DOHH2 (cell line): ENCODE measurements around the gene SDC1.

Experiments used
- H3F3A ChIP-seq: fragments of 200-600 bp; sonication (generic), shearing (Covaris generic); 2 replicates; pipeline ENCODE4 v1.6.0; 2016; ENCODE audit warnings: antibody characterized with exemption, mild to moderate bottlenecking; ENCODE audit not compliant: control insufficient read depth, insufficient read depth
- H3K27ac ChIP-seq: fragments of 200-600 bp; sonication (generic); 2 replicates; pipeline ENCODE4 v1.5.1; 2014; ENCODE audit warnings: low read depth, mild to moderate bottlenecking, low read length, moderate library complexity
- H3K27me3 ChIP-seq: fragments of 200-600 bp; sonication (generic); 2 replicates; pipeline ENCODE4 v1.6.1; 2014; ENCODE audit warnings: mild to moderate bottlenecking, low read length, mixed read lengths; ENCODE audit not compliant: control insufficient read depth
- H3K36me3 ChIP-seq: fragments of 200-600 bp; sonication (generic); 2 replicates; pipeline ENCODE4 v1.6.1; 2014; ENCODE audit warnings: mild to moderate bottlenecking, low read length, moderate library complexity, mixed read lengths; ENCODE audit not compliant: control insufficient read depth
- H3K4me1 ChIP-seq: fragments of 200-600 bp; sonication (generic); 2 replicates; pipeline ENCODE4 v1.6.1; 2014; ENCODE audit warnings: mild to moderate bottlenecking, low read length, mixed read lengths; ENCODE audit not compliant: control insufficient read depth
- H3K4me2 ChIP-seq: fragments of 200-600 bp; sonication (generic); 2 replicates; pipeline ENCODE4 v1.6.0; 2014; ENCODE audit warnings: mild to moderate bottlenecking, low read length, moderate library complexity
- H3K4me3 ChIP-seq: fragments of 200-600 bp; sonication (generic); 2 replicates; pipeline ENCODE4 v1.5.1; 2014; ENCODE audit warnings: mild to moderate bottlenecking, low read length, mixed read lengths
- H3K79me2 ChIP-seq: fragments of 200-600 bp; sonication (generic); 2 replicates; pipeline ENCODE4 v1.6.1; 2014; ENCODE audit warnings: mild to moderate bottlenecking, low read length, mixed read lengths; ENCODE audit not compliant: control insufficient read depth
- H3K9me2 ChIP-seq: fragments of 200-600 bp; sonication (generic); replicated peaks from 2 replicates; pipeline ENCODE4 v1.6.1; 2014; ENCODE audit warnings: mild to moderate bottlenecking, low read length, mixed read lengths; ENCODE audit not compliant: control insufficient read depth
- H3K9me3 ChIP-seq: fragments of 200-600 bp; sonication (generic); 2 replicates; pipeline ENCODE4 v1.6.1; 2014; ENCODE audit warnings: antibody characterized with exemption, low read length, mixed read lengths; ENCODE audit not compliant: control insufficient read depth, insufficient read depth
- H4K20me1 ChIP-seq: fragments of 200-600 bp; sonication (generic); 2 replicates; pipeline ENCODE4 v1.6.0; 2014; ENCODE audit warnings: low read depth, mild to moderate bottlenecking, antibody characterized with exemption, low read length, moderate library complexity; ENCODE audit not compliant: control insufficient read depth, insufficient read depth
- EZH2phosphoT487 ChIP-seq: fragments of 200-600 bp; sonication (generic); IDR thresholded peaks from 2 replicates; pipeline ENCODE4 v1.6.1; 2017; ENCODE audit warnings: borderline replicate concordance, mild to moderate bottlenecking, antibody characterized with exemption, low read length, moderate library complexity, mixed read lengths
- TF ChIP-seq, protein P1 (sequence below): fragments of 200-600 bp; sonication (generic); IDR thresholded peaks from one replicate; pipeline ENCODE4 v1.5.1; 2014; ENCODE audit warnings: antibody characterized with exemption, mild to moderate bottlenecking, low read depth, low read length; ENCODE audit not compliant: poor library complexity, severe bottlenecking

SDC1 gene

DNA sequence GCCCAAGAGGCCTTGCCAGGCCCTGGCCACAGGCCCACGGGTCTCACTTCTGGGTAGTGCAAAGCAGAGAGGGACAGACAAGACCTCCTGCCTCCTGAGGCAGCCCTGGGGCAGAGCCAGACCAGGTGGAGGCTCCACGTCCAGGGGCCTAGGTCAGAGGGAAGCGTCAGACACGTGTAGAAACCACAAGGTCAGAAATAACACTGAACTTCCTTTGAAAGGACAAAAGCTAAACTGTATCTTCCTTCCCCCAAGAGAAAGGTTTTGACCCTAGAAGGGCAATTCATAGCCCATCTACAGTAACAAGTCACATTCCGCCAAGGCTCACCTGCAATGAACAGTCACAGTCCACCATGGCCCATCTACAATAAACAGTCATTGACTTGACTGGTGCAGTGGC lies 17.9 kb downstream of the SDC1 start:
- Histone ChIP-seq H3K4me2 (peak overlapping the region; percentile 60), H4K20me1 (peaks cover 3% of the 10 kb centered on the region; the same call in 1 of the 2 replicates), H3K9me2 (no peaks in the 10 kb centered on the region), H3K9me3 (no peaks in the 10 kb centered on the region), H3F3A (no peaks in the 10 kb centered on the region), H3K27me3 (peaks cover 3% of the 10 kb centered on the region; the same call in 1 of the 2 replicates), H3K79me2 (no peaks in the 10 kb centered on the region), H3K27ac (0 out of 2 replicates have a peak overlapping the region, but pooled peaks have one; percentile 7), H3K36me3 (no peaks in the 10 kb centered on the region), H3K4me1 (peaks cover 24% of the 10 kb centered on the region), H3K4me3 (peak overlapping the region; percentile 42; the same call in 1 of the 2 replicates)
- TF ChIP-seq EZH2phosphoT487: no peak
- TF ChIP-seq, protein P1, sequence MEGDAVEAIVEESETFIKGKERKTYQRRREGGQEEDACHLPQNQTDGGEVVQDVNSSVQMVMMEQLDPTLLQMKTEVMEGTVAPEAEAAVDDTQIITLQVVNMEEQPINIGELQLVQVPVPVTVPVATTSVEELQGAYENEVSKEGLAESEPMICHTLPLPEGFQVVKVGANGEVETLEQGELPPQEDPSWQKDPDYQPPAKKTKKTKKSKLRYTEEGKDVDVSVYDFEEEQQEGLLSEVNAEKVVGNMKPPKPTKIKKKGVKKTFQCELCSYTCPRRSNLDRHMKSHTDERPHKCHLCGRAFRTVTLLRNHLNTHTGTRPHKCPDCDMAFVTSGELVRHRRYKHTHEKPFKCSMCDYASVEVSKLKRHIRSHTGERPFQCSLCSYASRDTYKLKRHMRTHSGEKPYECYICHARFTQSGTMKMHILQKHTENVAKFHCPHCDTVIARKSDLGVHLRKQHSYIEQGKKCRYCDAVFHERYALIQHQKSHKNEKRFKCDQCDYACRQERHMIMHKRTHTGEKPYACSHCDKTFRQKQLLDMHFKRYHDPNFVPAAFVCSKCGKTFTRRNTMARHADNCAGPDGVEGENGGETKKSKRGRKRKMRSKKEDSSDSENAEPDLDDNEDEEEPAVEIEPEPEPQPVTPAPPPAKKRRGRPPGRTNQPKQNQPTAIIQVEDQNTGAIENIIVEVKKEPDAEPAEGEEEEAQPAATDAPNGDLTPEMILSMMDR: no peak

DNA sequence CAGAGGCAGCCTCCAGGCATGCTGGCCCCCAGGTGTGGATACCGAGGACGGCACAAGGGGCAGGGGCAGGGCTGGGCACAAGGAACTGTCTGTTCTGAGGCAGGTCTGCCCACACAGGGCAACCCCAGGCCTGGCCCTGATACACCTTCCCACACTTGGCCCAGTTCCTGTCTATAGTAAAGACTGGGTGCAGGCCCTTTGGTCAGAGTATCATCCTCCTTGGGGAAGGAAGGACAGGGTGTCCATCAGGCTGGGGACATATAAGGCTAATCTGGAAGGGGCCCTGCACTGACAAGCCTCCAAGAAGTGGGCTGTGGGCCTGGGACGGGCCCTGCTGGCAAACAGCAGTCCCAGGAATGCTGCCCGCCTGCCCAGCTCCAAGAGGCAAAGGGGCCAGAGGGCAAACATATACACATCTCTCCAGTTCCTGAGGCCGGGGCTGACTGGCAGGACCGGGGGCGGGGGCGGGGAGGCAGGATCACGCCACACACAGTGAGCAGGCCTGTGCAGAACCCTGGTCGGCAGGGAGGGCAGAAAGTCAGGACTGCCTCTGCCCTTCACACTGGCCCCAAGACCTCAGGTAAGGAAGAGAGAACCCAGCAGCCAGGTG lies 18.9 kb downstream of the SDC1 start:
- no peak for TF ChIP-seq EZH2phosphoT487
- TF ChIP-seq, protein P1: no peak
- Histone ChIP-seq H3K27ac (no peak overlapping the region), H3K9me3 (no peaks in the 10 kb centered on the region), H4K20me1 (peaks cover 3% of the 10 kb centered on the region; the same call in 1 of the 2 replicates), H3K9me2 (no peaks in the 10 kb centered on the region), H3K4me2 (no peak overlapping the region; the same call in 1 of the 2 replicates), H3K4me1 (peaks cover 24% of the 10 kb centered on the region), H3K36me3 (no peaks in the 10 kb centered on the region), H3K27me3 (peaks cover 3% of the 10 kb centered on the region; the same call in 1 of the 2 replicates), H3F3A (no peaks in the 10 kb centered on the region), H3K79me2 (no peaks in the 10 kb centered on the region), H3K4me3 (no peak overlapping the region)

DNA sequence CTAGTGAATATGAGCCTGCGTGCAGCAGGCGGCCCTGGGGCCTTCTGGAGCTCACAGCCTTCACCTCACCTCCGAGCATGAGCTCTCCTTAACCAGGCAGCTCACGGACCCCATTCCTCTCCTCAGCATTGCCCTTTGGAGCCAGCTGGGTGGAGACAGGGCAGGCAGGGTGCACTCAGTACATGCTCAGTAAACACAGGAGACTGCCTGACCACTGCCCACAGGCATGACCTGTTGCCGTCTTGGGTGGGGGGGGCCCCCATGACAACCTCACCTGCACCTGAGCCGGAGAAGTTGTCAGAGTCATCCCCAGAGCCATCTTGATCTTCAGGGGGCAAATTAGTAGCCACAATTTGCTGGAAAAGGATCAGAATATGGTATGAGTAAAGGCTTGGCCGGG lies 19.9 kb downstream of the SDC1 start:
- H3K79me2 ChIP-seq: no peaks in the 10 kb centered on the region
- H4K20me1 ChIP-seq: peaks cover 3% of the 10 kb centered on the region; the same call in 1 of the 2 replicates
- H3K27ac ChIP-seq: no peak overlapping the region
- H3K9me2 ChIP-seq: no peaks in the 10 kb centered on the region
- no peaks in the 10 kb centered on the region for H3K27me3 ChIP-seq
- no peaks in the 10 kb centered on the region for H3K9me3 ChIP-seq
- H3K36me3 ChIP-seq: no peaks in the 10 kb centered on the region
- no peak overlapping the region for H3K4me3 ChIP-seq
- no peak overlapping the region for H3K4me2 ChIP-seq
- H3F3A ChIP-seq: no peaks in the 10 kb centered on the region
- TF ChIP-seq, protein P1: no peak
- no peak for TF ChIP-seq EZH2phosphoT487
- H3K4me1 ChIP-seq: peaks cover 24% of the 10 kb centered on the region
